Keratinocyte (primary cell): Measurements from ENCODE around the gene CYSTM1.

ENCODE experiments used
- CTCF ChIP-seq, 3 experiments: IDR thresholded peaks in 1 of 3; conservative IDR thresholded peaks in 1 of 3; optimal IDR thresholded peaks in 1 of 3; 2 replicates in 2 of 3; 3 replicates in 1 of 3; pipeline versions ENCODE3 to v1.5.1; 2011; ENCODE audit warnings: low read length in 3 of 3, mild to moderate bottlenecking in 3 of 3, moderate library complexity in 2 of 3, control low read depth in 1 of 3, inconsistent platforms in 1 of 3; ENCODE audit not compliant: insufficient read depth in 2 of 3; ENCODE audit errors: extremely low read depth in 1 of 3
- EZH2 ChIP-seq: IDR thresholded peaks from one replicate; pipeline ENCODE4 v1.6.1; 2012; ENCODE audit warnings: inconsistent platforms, mild to moderate bottlenecking, low read length, moderate library complexity

GRCh38 chr5:140202078-140202477 lies 27.1 kb downstream of the CYSTM1 start:
- no peak for TF ChIP-seq CTCF (optimal IDR thresholded peaks at IDR 0.05 in 1 of 3, IDR thresholded peaks at IDR 0.05 in 1 of 3, conservative IDR thresholded peaks at IDR 0.05 in 1 of 3; ENCODE audit: extremely low read depth in 1 of 3, insufficient read depth in 2 of 3, low read length in 3 of 3)
- no peak for TF ChIP-seq EZH2
